Skin of body (tissue), 2 donors: ENCODE measurements around the gene GRM3. TPM values are rescaled to one million over a fixed set of nuclear protein-coding genes. Genes with fewer than 3 reads are reported as not detected.
"Not testable (repeated sequence)": the region's sequence is repeated elsewhere in the genome, so short reads cannot be mapped to it uniquely, and the experiment has no call there.

Experiments used
- DNase-seq: peaks from one replicate; lab custom pipeline; 2025; lab: John Stamatoyannopoulos, UW
- total RNA-seq: library from RNA; depleted of rRNA; stranded (reverse); fragments of >200 nt; gene quantifications from one replicate; pipeline ENCODE4 v1.2.3, GENCODE V29; 2014

GRM3 gene
- 0.20 TPM for total RNA-seq

GRCh38 chr7:86643561-86644281, at the start of gene GRM3:
GRM3 (plus strand) TSS chr7:86643909; CDS start chr7:86765146, 121,237 bp downstream.
- no peak for DNase-seq

GRCh38 chr7:86598311-86598710, 45.4 kb upstream of the GRM3 start:
- no peak for DNase-seq

- DNase-seq: no peak
These were observed 45.0 kb upstream of the GRM3 start for GRCh38 chr7:86598721-86599120.

GRCh38 chr7:86600506-86601290, 43.0 kb upstream of the GRM3 start:
- no peak for DNase-seq

GRCh38 chr7:86615711-86616110, 28.0 kb upstream of the GRM3 start:
- DNase-seq: not testable (repeated sequence)

GRCh38 chr7:86644282-86645224, 844 bp downstream of the GRM3 start:
- DNase-seq: no peak

- no peak for DNase-seq
These were observed 1.5 kb downstream of the GRM3 start for GRCh38 chr7:86645225-86645608.

- DNase-seq: no peak
These were observed 2.1 kb downstream of the GRM3 start for GRCh38 chr7:86645676-86646276.

- no peak for DNase-seq
These were observed 3.8 kb downstream of the GRM3 start for GRCh38 chr7:86647385-86648094.

GRCh38 chr7:86648169-86648568, 4.5 kb downstream of the GRM3 start:
- no peak for DNase-seq

GRCh38 chr7:86653919-86654659, 10.4 kb downstream of the GRM3 start:
- no peak for DNase-seq

GRCh38 chr7:86657948-86658347, 14.2 kb downstream of the GRM3 start:
- no peak for DNase-seq

GRCh38 chr7:86660950-86661462, 17.3 kb downstream of the GRM3 start:
- DNase-seq: no peak

- no peak for DNase-seq
These were observed 20.8 kb downstream of the GRM3 start for GRCh38 chr7:86664486-86664885.

GRCh38 chr7:86664991-86665390, 21.3 kb downstream of the GRM3 start:
- no peak for DNase-seq

- no peak for DNase-seq
These were observed 22.0 kb downstream of the GRM3 start for GRCh38 chr7:86665669-86666068.

GRCh38 chr7:86667732-86668131, 24.0 kb downstream of the GRM3 start:
- no peak for DNase-seq

- DNase-seq: no peak
These were observed 24.6 kb downstream of the GRM3 start for GRCh38 chr7:86668315-86668714.

- no peak for DNase-seq
These were observed 44.1 kb downstream of the GRM3 start for GRCh38 chr7:86687831-86688230.

GRCh38 chr7:86689363-86689762, 45.7 kb downstream of the GRM3 start:
- no peak for DNase-seq
